Natural killer cell (primary cell): ENCODE results near the gene SAMD13. TPM values are rescaled to one million over a fixed set of nuclear protein-coding genes. Genes with fewer than 3 reads are reported as not detected.

Experiments
- ATAC-seq, 3 donors: fragments of 150-1000 bp in 2 of 3; fragments of 200-7000 bp in 1 of 3; cut with Tn5 transposase; 1 replicate in 1 of 3; 2 replicates in 2 of 3; pipeline ENCODE4 v1.10.0; 2021; ENCODE audit warnings: mild to moderate bottlenecking in 2 of 3, moderate library complexity in 2 of 3
- DNase-seq, 2 donors: peaks; one replicate each; pipeline versions ENCODE4 v3.0.0 to v3.0.0-alpha.2; 2013 to 2021; ENCODE audit warnings: mixed read lengths in 1 of 2
- H3K27ac ChIP-seq: one replicate; pipeline ENCODE4 v1.5.1; 2013; ENCODE audit warnings: mild to moderate bottlenecking, low read length
- H3K27me3 ChIP-seq: one replicate; pipeline ENCODE4 v1.6.1; 2013; ENCODE audit warnings: low read length; ENCODE audit not compliant: control insufficient read depth, insufficient read depth
- H3K36me3 ChIP-seq: one replicate; pipeline ENCODE4 v1.6.1; 2013; ENCODE audit warnings: low read length; ENCODE audit not compliant: control insufficient read depth, insufficient read depth
- H3K4me1 ChIP-seq: one replicate; pipeline ENCODE4 v1.6.1; 2013; ENCODE audit warnings: low read length; ENCODE audit not compliant: control insufficient read depth, insufficient read depth
- H3K4me3 ChIP-seq: one replicate; pipeline ENCODE4 v1.5.1; 2013; ENCODE audit warnings: low read length
- H3K9me3 ChIP-seq: one replicate; pipeline ENCODE4 v1.6.1; 2013; ENCODE audit warnings: low read length; ENCODE audit not compliant: control insufficient read depth, insufficient read depth
- H3K27ac Mint-ChIP-seq, 2 donors: one replicate each; pipeline ENCODE4 v1.8.0; 2022; ENCODE audit warnings: mild to moderate bottlenecking in 2 of 2, mixed read lengths in 2 of 2, moderate library complexity in 1 of 2
- H3K27me3 Mint-ChIP-seq, 2 donors: one replicate each; pipeline ENCODE4 v1.8.0; 2022; ENCODE audit warnings: low read depth in 2 of 2, mixed read lengths in 2 of 2
- H3K36me3 Mint-ChIP-seq: one replicate; pipeline ENCODE4 v1.8.0; 2022; ENCODE audit warnings: mixed read lengths
- H3K4me1 Mint-ChIP-seq, 2 donors: one replicate each; pipeline ENCODE4 v1.8.0; 2022; ENCODE audit warnings: mixed read lengths in 2 of 2
- H3K4me3 Mint-ChIP-seq: one replicate; pipeline ENCODE4 v1.8.0; 2022; ENCODE audit warnings: mild to moderate bottlenecking, moderate library complexity, mixed read lengths
- H3K9me3 Mint-ChIP-seq, 2 donors: one replicate each; pipeline ENCODE4 v1.8.0; 2022; ENCODE audit warnings: mixed read lengths in 2 of 2
- WGBS: methylation state at CpG from one replicate; pipeline ENCODE4 v1.1.7; 2013; ENCODE audit warnings: missing lambda C conversion rate; ENCODE audit not compliant: insufficient coverage; 5-methylcytosine and 5-hydroxymethylcytosine counted together
- intact Hi-C: fragments of 100-400 bp; cut with micrococcal nuclease; formaldehyde crosslinking; loops from one replicate; pipeline ENCODE4 v1.14.2; 2022
- total RNA-seq, 4 donors: library from RNA; stranded (reverse); fragments of 120-200 nt in 1 of 4; gene quantifications; one replicate each; pipeline versions ENCODE4 v1.2.3 to v1.2.4, GENCODE V29; 2013 to 2022
- TF ChIP-seq, protein P1 (sequence below): fragments of 200-600 bp; IDR thresholded peaks from one replicate; pipeline ENCODE4 v1.8.0; 2022; ENCODE audit warnings: antibody characterized with exemption

SAMD13 gene
- total RNA-seq, 3 donors from 2014 or later (not counting 1 experiment from before 2014, with no cell fraction given): 0.40 TPM; not detected in 2

DNA sequence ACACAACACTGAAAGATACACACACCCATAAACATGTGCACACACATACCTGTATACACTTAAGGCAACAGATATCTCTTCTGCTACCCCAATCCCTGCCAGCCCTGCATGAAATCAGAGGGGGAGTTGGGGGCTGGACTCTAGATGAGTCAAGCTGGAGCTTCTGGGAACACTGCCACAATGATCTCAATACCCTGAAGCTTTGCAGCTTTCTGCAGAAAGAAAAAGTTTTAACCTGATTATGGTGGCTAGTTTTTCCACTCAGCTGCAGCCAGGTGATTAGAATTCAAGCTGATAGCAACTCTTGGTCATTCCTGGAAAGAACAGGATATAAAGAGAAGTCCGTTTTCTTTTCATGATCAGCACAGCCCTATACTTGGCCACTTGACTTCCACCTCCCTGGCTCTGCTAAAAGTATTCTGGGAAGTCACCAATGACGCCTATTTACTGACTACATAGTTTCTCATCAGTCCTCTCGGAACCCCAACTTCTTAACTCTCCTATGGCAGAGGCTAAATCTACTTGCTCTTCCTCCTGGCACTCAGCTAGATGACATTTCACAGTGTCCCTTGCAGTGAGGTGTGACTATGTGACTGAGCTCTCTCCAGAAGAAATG lies 76.1 kb downstream of the SAMD13 start:
- no peak for ATAC-seq
- Histone ChIP-seq H3K36me3 (no peaks in the 10 kb centered on the region), H3K4me3 (no peak overlapping the region), H3K27me3 (no peaks in the 10 kb centered on the region), H3K27ac (no peak overlapping the region), H3K4me1 (no peaks in the 10 kb centered on the region), H3K9me3 (no peaks in the 10 kb centered on the region)
- 62% methylated on average over 3 of the region's 3 CpGs for WGBS
- Mint-ChIP-seq H3K4me3 (no peak overlapping the region), H3K27ac (no peak overlapping the region), H3K27me3 (peaks cover 0 to 3% of the 10 kb centered on the region in 2 donors), H3K36me3 (no peaks in the 10 kb centered on the region), H3K4me1 (peaks cover 14 to 17% of the 10 kb centered on the region in 2 donors), H3K9me3 (no peaks in the 10 kb centered on the region)
- intact Hi-C loops: no loop called here
- TF ChIP-seq, protein P1, sequence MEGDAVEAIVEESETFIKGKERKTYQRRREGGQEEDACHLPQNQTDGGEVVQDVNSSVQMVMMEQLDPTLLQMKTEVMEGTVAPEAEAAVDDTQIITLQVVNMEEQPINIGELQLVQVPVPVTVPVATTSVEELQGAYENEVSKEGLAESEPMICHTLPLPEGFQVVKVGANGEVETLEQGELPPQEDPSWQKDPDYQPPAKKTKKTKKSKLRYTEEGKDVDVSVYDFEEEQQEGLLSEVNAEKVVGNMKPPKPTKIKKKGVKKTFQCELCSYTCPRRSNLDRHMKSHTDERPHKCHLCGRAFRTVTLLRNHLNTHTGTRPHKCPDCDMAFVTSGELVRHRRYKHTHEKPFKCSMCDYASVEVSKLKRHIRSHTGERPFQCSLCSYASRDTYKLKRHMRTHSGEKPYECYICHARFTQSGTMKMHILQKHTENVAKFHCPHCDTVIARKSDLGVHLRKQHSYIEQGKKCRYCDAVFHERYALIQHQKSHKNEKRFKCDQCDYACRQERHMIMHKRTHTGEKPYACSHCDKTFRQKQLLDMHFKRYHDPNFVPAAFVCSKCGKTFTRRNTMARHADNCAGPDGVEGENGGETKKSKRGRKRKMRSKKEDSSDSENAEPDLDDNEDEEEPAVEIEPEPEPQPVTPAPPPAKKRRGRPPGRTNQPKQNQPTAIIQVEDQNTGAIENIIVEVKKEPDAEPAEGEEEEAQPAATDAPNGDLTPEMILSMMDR: no peak
- DNase-seq: no peak

DNA sequence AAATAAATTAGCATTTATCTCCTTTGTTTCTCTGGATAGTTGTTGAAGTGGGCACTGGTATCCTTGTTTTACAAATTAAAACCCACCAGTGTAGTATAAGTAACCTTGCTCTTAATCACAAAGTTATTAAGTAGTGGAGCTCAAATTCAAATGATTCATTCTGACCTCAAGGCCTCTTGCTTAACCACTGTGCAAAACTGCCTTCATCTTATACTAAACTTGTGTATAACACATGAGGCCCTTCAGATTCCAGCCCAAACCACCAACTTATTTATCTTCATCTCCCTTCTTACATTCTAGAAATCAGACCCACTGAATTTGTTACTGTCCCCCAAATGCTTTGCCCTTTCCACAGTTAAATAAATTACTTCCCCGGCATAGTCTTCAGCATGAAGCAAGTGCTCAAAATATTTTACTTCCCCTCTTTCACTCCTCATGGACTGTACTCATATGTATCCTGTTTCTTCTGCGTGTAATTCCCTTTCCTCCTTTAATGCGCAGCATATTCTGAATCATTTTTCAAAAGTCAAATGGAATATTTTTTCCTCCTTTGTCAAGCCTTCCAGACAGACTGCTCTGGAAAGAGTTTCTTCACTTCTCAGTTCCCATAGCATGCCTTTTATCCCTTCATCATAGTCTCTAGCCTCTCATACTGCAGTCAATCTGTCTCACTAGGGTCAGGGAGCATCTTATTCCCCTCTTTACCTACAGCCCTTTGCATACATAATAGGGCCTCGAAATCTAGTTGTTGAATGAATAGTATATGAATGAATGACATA lies 77.8 kb downstream of the SAMD13 start:
- Histone ChIP-seq H3K4me3 (no peak overlapping the region), H3K4me1 (no peaks in the 10 kb centered on the region), H3K9me3 (no peaks in the 10 kb centered on the region), H3K36me3 (no peaks in the 10 kb centered on the region), H3K27ac (no peak overlapping the region), H3K27me3 (no peaks in the 10 kb centered on the region)
- TF ChIP-seq, protein P1: no peak
- Mint-ChIP-seq H3K27me3 (peaks cover 0 to 8% of the 10 kb centered on the region in 2 donors), H3K27ac (no peak overlapping the region), H3K36me3 (no peaks in the 10 kb centered on the region), H3K4me3 (no peak overlapping the region), H3K9me3 (no peaks in the 10 kb centered on the region), H3K4me1 (peaks cover 0 to under 1% of the 10 kb centered on the region in 2 donors)
- intact Hi-C loops: no loop called here
- ATAC-seq (peak; percentile 37 to 58 (median 53)), DNase-seq (no peak)
- 59% methylated on average over 3 of the region's 4 CpGs for WGBS

GRCh38 chr1:84379917-84380180 lies 78.3 kb downstream of the SAMD13 start:
- no peak for DNase-seq

More at GRCh38 chr1:84379917-84380180, 78.3 kb downstream of the SAMD13 start:
- H3K36me3 Mint-ChIP-seq: no peaks in the 10 kb centered on the region
- intact Hi-C loops: no loop called here
- H3K36me3 ChIP-seq: no peaks in the 10 kb centered on the region
- whole genome bisulfite sequencing: 83% methylated on average over 1 of the region's 1 CpG
- TF ChIP-seq, protein P1: no peak
- no peaks in the 10 kb centered on the region for H3K27me3 ChIP-seq
- ATAC-seq: no peak
- no peak overlapping the region for H3K27ac ChIP-seq
- no peaks in the 10 kb centered on the region for H3K9me3 ChIP-seq
- no peak overlapping the region for H3K4me3 ChIP-seq
- no peaks in the 10 kb centered on the region for H3K9me3 Mint-ChIP-seq
- no peaks in the 10 kb centered on the region for H3K4me1 ChIP-seq
- H3K4me1 Mint-ChIP-seq: no peaks in the 10 kb centered on the region
- H3K27ac Mint-ChIP-seq: no peak overlapping the region
- no peak overlapping the region for H3K4me3 Mint-ChIP-seq
- peaks cover 0 to 8% of the 10 kb centered on the region in 2 donors for H3K27me3 Mint-ChIP-seq
